Keratinocyte (primary cell): ENCODE results near the gene SMDT1.
"Not testable (repeated sequence)": the region's sequence is repeated elsewhere in the genome, so short reads cannot be mapped to it uniquely, and the experiment has no call there.

Experiments used
- EZH2 ChIP-seq: IDR thresholded peaks from one replicate; pipeline ENCODE4 v1.6.1; 2012; ENCODE audit warnings: inconsistent platforms, mild to moderate bottlenecking, low read length, moderate library complexity
- TF ChIP-seq, protein P1 (sequence below), 3 experiments: IDR thresholded peaks in 1 of 3; conservative IDR thresholded peaks in 1 of 3; optimal IDR thresholded peaks in 1 of 3; 2 replicates in 2 of 3; 3 replicates in 1 of 3; pipeline versions ENCODE3 to v1.5.1; 2011; ENCODE audit warnings: low read length in 3 of 3, mild to moderate bottlenecking in 3 of 3, moderate library complexity in 2 of 3, control low read depth in 1 of 3, inconsistent platforms in 1 of 3; ENCODE audit not compliant: insufficient read depth in 2 of 3; ENCODE audit errors: extremely low read depth in 1 of 3

DNA sequence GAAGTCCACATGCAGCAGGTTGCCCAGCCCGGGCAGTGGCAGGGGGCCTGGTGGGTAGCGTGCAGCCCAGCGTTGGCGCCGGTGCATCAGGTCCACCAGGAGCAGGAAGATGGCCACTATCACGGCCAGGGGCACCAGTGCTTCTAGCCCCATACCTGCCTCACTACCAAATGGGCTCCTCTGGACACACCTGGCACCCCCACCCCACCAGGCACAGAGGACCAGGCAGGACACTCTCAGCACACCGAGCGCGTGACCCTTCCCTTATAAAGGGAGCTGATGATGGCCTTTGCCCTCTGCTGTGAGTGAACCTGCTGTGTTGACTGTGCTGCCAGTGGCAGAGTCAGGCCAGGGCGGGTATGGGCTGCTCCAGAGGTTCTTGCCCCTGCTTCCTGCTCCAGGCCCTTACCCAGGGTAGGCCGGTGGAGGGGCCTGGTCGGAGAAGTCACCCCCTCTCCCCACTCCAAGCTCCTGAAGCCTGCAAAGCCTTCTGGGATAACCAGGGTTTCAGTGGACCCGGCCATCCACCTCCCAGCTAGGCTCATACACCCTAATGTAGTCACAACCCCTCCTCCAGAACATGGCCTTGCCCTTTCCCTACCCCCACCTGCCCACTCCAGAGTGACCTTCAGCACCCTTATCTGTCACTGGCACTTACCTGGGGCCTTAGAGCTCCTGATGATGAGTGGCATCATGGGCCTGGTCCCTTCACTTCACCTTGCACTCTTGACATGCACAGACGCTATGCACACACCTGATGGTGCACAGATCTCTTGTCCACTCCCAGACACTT lies 51.3 kb downstream of the SMDT1 start, which contains the start of gene CYP2D6:
- TF ChIP-seq, protein P1, sequence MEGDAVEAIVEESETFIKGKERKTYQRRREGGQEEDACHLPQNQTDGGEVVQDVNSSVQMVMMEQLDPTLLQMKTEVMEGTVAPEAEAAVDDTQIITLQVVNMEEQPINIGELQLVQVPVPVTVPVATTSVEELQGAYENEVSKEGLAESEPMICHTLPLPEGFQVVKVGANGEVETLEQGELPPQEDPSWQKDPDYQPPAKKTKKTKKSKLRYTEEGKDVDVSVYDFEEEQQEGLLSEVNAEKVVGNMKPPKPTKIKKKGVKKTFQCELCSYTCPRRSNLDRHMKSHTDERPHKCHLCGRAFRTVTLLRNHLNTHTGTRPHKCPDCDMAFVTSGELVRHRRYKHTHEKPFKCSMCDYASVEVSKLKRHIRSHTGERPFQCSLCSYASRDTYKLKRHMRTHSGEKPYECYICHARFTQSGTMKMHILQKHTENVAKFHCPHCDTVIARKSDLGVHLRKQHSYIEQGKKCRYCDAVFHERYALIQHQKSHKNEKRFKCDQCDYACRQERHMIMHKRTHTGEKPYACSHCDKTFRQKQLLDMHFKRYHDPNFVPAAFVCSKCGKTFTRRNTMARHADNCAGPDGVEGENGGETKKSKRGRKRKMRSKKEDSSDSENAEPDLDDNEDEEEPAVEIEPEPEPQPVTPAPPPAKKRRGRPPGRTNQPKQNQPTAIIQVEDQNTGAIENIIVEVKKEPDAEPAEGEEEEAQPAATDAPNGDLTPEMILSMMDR (optimal IDR thresholded peaks at IDR 0.05 in 1 of 3, IDR thresholded peaks at IDR 0.05 in 1 of 3, conservative IDR thresholded peaks at IDR 0.05 in 1 of 3; ENCODE audit: extremely low read depth in 1 of 3, insufficient read depth in 2 of 3, low read length in 3 of 3) = not testable (repeated sequence)
- TF ChIP-seq EZH2 = not testable (repeated sequence)
